SU-DHL-6 (cell line): ENCODE data around the gene TREM2.

Experiments used
- H2AFZ ChIP-seq: fragments of 200-600 bp; sonication (generic); 2 replicates; pipeline ENCODE4 v1.6.1; 2014; ENCODE audit warnings: low read depth, mild to moderate bottlenecking, moderate library complexity, mixed read lengths, antibody characterized with exemption, low read length; ENCODE audit not compliant: severe bottlenecking
- H3F3A ChIP-seq: fragments of 200-600 bp; shearing (Covaris generic); 2 replicates; pipeline ENCODE4 v1.6.0; 2016; ENCODE audit warnings: antibody characterized with exemption, mild to moderate bottlenecking; ENCODE audit not compliant: insufficient read depth
- H3K27ac ChIP-seq: fragments of 200-600 bp; sonication (generic); 2 replicates; pipeline ENCODE4 v1.5.1; 2016; ENCODE audit warnings: low read depth, mild to moderate bottlenecking, low read length, moderate library complexity, mixed read lengths
- H3K27me3 ChIP-seq: fragments of 200-600 bp; sonication (generic), shearing (Covaris generic); 2 replicates; pipeline ENCODE4 v1.6.0; 2014; ENCODE audit warnings: mild to moderate bottlenecking, low read length
- H3K36me3 ChIP-seq: fragments of 200-600 bp; sonication (generic); 2 replicates; pipeline ENCODE4 v1.6.1; 2014; ENCODE audit warnings: mild to moderate bottlenecking, low read length, mixed read lengths
- H3K4me2 ChIP-seq: fragments of 300-600, 200-600 bp; shearing (Covaris generic), sonication (generic); 2 replicates; pipeline ENCODE4 v1.6.0; 2014; ENCODE audit warnings: low read length, low read depth, mild to moderate bottlenecking; ENCODE audit not compliant: poor library complexity, severe bottlenecking
- H3K4me3 ChIP-seq: fragments of 200-600 bp; sonication (generic); 2 replicates; pipeline ENCODE4 v1.5.1; 2014; ENCODE audit warnings: antibody characterized with exemption, low read length, mild to moderate bottlenecking, mixed read lengths; ENCODE audit not compliant: insufficient read depth, poor library complexity, severe bottlenecking
- H3K79me2 ChIP-seq: fragments of 200-600 bp; sonication (generic); 2 replicates; pipeline ENCODE4 v1.6.1; 2014; ENCODE audit warnings: mild to moderate bottlenecking, low read length, moderate library complexity; ENCODE audit not compliant: insufficient read depth
- H3K9ac ChIP-seq: fragments of 200-600 bp; sonication (generic); 2 replicates; pipeline ENCODE4 v1.7.0; 2014; ENCODE audit warnings: mild to moderate bottlenecking, low read length
- H3K9me2 ChIP-seq: fragments of 200-600 bp; sonication (generic); replicated peaks from 2 replicates; pipeline ENCODE4 v1.6.1; 2014; ENCODE audit warnings: low read length; ENCODE audit not compliant: insufficient read depth
- H3K9me3 ChIP-seq: fragments of 200-600 bp; sonication (generic); 2 replicates; pipeline ENCODE4 v1.6.1; 2014; ENCODE audit warnings: low read length, mixed read lengths; ENCODE audit not compliant: insufficient read depth
- H4K20me1 ChIP-seq: fragments of 200-600 bp; sonication (generic); 2 replicates; pipeline ENCODE4 v1.6.1; 2014; ENCODE audit warnings: low read depth, mild to moderate bottlenecking, antibody characterized with exemption, low read length, moderate library complexity, mixed read lengths
- CTCF ChIP-seq: fragments of 200-600 bp; sonication (generic); IDR thresholded peaks from one replicate; pipeline ENCODE4 v1.5.1; 2017; ENCODE audit warnings: antibody characterized with exemption, mild to moderate bottlenecking, low read length, moderate library complexity; ENCODE audit not compliant: insufficient read depth, poor library complexity, severe bottlenecking
- EZH2phosphoT487 ChIP-seq: fragments of 200-600 bp; sonication (generic), shearing (Covaris generic); conservative IDR thresholded peaks from 2 replicates; pipeline ENCODE4 v1.6.1; 2018; ENCODE audit warnings: mild to moderate bottlenecking, antibody characterized with exemption, low read length, moderate library complexity, mixed read lengths

TREM2 gene

GRCh38 chr6:41122918-41123317 lies 40.0 kb downstream of the TREM2 start:
- no peak overlapping the region for H3K27ac ChIP-seq
- H3K79me2 ChIP-seq = no peaks in the 10 kb centered on the region
- no peak overlapping the region for H3K9ac ChIP-seq
- H3K27me3 ChIP-seq = no peaks in the 10 kb centered on the region
- no peaks in the 10 kb centered on the region for H3K36me3 ChIP-seq
- H2AFZ ChIP-seq = no peak overlapping the region
- H3F3A ChIP-seq = no peaks in the 10 kb centered on the region
- no peak overlapping the region for H3K4me3 ChIP-seq
- H4K20me1 ChIP-seq = no peaks in the 10 kb centered on the region
- no peaks in the 10 kb centered on the region for H3K9me3 ChIP-seq
- no peak overlapping the region for H3K4me2 ChIP-seq
- H3K9me2 ChIP-seq = no peaks in the 10 kb centered on the region
- TF ChIP-seq CTCF (no peak), EZH2phosphoT487 (no peak)

- Histone ChIP-seq H3K27me3 (no peaks in the 10 kb centered on the region), H3K9ac (no peak overlapping the region), H3K4me2 (no peak overlapping the region), H4K20me1 (no peaks in the 10 kb centered on the region), H3F3A (no peaks in the 10 kb centered on the region), H3K79me2 (no peaks in the 10 kb centered on the region), H3K9me2 (no peaks in the 10 kb centered on the region), H3K4me3 (no peak overlapping the region), H3K36me3 (no peaks in the 10 kb centered on the region), H3K27ac (no peak overlapping the region), H2AFZ (no peak overlapping the region), H3K9me3 (no peaks in the 10 kb centered on the region)
- TF ChIP-seq EZH2phosphoT487 (no peak), CTCF (no peak)
These were observed 40.5 kb downstream of the TREM2 start for GRCh38 chr6:41122373-41122772.

GRCh38 chr6:41120058-41120457 lies 42.9 kb downstream of the TREM2 start:
- H3K9me3 ChIP-seq = no peaks in the 10 kb centered on the region
- no peaks in the 10 kb centered on the region for H3K79me2 ChIP-seq
- no peak overlapping the region for H2AFZ ChIP-seq
- H3K4me3 ChIP-seq = no peak overlapping the region
- no peaks in the 10 kb centered on the region for H4K20me1 ChIP-seq
- no peaks in the 10 kb centered on the region for H3F3A ChIP-seq
- TF ChIP-seq CTCF (no peak), EZH2phosphoT487 (no peak)
- no peak overlapping the region for H3K27ac ChIP-seq
- H3K4me2 ChIP-seq = no peak overlapping the region
- no peaks in the 10 kb centered on the region for H3K36me3 ChIP-seq
- H3K9me2 ChIP-seq = no peaks in the 10 kb centered on the region
- no peaks in the 10 kb centered on the region for H3K27me3 ChIP-seq
- H3K9ac ChIP-seq = no peak overlapping the region
